Epidermal melanocyte (primary cell): ENCODE measurements around the gene CFAP20.

Experiments
- DNase-seq: peaks from one replicate; pipeline ENCODE4 v3.0.0; 2011; ENCODE audit warnings: low spot score; ENCODE audit not compliant: insufficient read length

The CFAP20 gene

DNA sequence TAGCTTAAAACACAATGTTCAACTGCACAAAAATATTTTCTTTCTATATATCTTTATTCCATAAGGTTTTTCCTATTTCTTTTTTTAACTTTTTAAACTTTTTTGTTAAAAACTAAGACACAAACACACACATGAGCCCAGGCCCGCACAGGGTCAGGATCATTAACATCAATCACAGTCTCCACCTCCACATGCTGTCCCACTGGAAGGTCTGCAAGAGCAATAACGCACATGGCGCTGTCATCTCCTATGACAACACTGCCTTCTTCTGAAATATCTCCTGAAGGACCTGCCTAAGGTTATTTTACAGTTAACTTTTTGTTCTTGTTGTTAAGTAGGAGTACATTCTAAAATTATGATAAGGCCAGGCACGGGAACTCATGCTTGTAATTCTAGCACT is 4.1 kb downstream of the CFAP20 start:
- DNase-seq, result no peak

DNA sequence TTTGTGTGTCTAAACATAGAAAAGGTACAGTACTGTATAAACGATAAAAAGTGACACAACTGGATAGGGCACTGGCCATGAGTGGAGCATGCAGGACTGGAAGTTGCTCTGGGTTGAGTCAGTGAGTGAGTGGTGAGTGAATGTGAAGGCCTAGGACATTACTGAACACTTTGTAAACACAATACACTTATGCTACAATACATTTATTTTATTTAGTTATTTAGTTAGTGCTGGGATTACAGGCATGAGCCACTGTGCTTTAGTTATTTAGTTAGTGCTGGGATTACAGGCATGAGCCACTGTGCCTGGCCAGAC is 4.6 kb downstream of the CFAP20 start:
- no peak for DNase-seq

DNA sequence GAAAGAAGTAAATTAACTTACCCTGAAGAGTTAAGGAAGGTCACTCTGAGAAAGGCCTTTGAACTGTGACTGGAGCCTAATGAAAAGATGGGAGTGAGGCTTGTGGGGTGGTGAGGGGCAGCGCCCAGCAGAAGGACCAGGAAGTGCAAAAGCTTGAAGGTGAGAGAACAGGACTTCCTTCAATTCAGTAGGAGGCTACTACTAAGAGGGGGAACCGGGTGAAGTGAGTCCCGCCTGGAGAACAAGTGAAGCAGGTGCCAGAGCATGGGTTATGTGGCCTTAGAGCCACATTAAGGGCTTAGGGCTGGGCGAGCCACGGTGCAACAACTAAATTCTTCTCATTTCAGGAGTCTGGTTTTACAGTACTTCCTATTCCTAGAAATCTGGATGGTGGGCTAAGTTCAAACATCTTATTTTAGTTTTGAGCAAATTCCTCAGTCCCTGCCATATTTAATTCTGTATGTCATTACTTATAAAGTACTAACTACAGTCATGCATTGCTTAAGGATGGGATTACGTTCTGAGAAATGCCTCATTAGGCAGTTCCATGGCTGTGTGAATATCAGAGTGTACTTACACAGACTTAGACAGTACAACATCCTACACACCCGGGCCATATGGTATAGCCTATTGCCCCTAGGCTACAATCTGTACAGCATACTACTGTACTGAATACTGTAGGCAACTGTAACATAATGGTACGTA is 5.1 kb downstream of the CFAP20 start:
- no peak for DNase-seq

DNA sequence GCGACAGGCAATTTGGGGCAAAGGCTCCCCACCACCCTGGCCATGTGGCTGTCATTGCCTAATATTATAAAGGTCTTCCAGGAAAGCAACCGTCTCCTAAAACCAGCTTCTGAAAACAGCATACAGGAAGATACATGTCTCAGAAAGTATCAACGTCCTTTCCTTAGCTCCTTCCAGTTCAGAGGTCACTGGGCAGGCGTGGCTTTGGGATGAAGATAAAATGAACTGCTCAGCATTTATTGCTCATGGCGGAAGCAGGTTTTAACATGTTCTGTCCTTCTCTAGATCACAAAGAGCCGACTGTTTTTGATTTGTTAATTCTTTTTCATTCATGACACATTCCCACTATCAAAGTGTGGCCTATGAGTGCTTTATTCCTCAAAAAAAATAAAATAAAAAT is 8.0 kb downstream of the CFAP20 start:
- DNase-seq, result no peak

DNA sequence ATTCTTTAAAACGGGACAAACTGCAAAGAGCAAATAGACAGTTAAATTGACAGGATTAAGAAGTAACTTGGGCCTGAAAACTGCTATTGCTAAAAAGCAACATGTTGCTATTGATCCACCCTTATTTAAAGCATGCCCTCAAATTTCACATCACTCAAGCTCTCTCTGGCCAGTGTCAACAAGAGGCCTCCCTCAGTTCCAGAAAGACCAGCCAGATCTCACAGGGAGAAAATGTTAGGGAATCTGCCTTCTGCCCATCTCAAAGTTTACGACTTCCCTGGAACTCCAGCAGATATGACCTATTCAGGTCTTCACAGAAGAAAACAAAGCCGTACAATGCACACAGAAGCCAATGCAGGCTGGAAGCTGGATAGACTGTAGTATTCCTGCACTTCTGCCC is 8.9 kb downstream of the CFAP20 start:
- no peak for DNase-seq

DNA sequence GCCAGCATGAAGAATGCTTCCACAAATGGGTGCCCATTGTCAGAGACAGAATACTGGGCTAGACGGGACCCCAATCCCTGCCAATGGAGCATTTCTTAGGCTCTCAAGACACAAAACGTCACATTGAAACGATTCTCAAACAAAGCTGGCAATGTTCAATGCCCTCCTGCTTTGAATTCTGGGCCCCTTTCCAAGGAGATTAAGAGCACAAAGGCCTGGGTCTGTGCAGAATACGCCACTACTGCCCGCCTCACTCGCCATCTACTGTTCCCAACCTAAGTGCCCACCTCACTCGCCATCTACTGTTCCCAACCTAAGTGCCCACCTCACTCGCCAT is 9.7 kb downstream of the CFAP20 start:
- DNase-seq, result no peak

DNA sequence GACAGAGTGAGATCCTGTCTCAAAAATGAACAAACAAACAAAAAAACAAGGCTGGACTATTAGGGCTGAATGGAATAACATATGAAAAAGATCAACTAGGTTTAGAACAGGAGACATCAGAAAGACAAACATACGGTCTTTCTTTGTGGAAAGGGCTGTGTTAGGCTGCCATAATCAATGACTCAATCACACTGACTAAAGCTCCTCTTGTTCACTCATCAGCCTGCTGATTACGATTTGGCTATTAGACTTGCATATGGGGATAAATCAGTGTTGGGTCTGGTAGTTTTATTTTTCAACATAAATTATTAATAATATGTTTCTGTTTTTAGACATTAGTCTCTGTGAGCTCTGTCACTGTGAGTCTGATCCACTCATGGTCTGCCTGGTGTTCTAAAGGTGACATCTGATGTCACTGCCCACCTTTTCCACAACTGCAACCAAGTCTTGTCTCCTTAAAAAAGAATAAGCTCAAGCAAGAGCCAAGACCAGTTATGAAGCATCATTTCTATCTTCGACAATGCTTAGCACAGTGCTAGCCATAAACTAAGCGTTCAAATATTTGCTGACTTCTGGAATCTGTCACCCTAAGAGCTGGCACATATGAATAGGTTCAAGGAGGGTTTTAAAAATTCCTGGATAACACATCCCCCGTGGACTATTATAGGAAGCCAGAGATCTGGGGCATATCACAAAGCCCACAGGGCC is 10.2 kb downstream of the CFAP20 start:
- DNase-seq, result no peak

DNA sequence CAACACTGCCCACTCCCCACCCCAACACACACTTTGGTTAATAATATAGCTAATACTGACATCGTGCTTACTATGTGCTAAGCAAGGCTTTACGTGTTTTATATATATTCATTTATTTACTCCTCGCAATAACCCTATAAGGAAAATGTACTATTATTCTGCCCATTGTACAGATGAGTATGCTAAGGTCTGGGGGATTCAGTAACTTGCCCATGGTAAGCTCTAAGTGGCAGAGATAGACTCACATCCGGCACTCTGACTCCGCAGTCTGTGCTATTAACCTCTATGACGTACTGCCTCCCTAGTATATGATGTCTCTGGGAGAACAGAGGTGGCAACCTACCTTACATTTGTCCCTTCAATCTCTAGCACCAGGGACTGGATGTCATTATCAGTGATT is 12.7 kb downstream of the CFAP20 start:
- DNase-seq, result no peak

DNA sequence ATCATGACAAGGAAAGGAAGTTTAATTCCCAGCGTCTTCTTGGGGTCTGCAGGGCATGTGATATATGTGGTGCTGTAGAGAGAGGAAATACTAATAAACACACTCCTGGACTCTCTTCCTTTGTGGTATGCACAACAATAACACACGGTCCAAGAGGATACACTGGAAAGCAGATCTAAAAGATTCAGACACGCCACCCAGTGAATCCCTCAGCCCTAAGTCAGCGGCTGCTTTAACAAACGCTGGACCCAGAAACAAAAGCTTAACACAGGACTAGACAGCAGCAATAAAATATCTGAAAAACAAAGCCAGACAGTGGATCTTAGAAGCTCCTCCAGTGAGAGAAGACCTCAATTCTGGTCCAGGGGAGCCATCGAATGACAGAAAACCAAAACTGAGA is 13.1 kb downstream of the CFAP20 start:
- no peak for DNase-seq

DNA sequence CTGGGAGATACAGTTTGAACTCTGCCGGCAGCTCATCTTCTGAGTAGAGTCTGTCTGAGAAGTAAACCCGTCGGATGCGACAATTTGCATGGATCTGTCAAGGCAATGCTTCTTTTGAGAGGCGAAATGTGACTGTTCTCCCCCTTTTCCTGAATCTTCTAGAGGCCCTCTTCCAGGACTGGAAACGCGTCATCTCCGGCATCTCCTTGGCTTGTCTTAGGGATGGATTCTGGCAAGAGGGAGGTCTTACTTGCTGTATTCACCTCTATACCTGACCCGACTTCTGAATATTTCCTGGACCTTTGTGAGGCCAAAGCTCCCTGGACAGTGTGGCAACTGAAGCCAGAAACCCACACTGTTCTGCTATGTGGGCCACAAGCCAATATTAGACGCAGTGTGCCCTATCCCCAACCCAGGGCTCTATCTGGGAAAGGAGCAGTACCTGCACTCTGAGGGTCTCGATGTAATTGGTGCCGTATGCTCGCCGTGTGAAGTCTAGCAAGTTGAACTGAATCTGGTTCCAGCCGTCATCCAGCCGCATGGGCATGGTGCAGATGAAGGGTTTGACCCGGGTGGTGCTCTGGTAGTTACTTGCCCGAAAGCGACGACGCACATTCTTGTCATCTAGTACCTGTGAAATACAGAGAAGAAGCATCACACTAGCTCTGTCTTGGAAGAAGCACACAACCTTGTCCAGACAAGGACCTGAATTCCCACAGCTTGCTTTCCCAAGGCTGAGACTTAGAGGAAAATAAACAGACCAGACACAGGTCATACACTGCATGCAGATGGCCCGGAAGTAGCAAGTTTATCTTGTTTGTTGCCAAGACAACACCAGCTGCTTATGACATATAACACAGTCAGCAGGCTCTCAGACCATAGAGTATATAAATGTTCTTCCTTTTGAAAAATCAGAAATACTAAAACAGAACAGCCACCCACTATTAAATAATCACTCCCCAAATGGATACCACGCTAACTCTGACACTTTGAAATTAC is 14.1 kb downstream of the CFAP20 start:
- DNase-seq, result no peak

DNA sequence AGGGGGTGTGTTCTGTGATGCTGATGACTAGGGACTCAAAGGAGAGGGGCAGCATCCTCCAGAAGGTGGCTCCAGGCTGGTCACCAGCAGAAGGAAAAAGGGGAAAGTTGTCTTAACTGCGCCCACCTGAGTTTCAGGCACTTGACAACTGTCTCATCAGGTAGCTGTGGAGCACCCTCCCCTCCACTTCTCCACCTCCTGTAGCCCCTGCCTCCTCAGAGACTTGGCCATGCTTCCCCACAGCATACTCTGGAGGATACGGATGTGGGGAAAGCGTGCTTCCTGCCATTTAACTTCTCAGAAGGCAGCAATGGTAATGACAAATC is 17.9 kb downstream of the CFAP20 start:
- no peak for DNase-seq

DNA sequence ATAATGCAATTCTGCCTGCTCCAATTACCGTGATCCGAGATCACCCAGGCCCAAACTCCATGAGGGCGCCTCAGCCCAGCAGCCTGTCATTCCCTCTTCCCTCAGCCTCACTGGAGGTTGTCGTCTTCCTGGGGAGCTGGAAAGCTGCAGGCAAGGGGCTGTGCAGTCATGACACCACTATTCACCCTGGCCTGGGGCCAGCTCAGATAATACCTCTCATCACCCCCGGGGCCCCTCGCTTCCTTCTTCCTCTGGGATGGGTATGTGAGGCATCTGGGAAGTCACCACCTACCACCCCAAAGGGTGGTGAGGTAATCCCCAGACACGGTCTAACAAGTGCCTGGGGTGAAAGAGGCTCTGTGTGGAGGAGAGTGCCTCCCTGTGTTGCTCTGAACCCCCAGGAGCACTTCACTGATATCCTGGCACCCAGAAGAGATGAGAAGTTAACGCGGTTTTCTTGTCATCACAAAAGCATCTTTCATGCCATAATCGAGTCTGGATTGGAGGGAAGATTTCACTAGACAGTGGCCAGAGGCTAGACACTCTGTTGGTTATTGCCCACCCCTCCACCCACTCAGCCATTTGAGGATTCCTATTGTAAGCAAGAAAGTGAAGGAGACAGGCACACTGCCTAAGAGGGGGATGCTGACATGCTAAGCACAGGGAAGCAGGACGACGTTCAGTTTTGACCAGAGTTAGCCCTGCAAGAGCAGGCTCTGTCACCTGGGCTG is 18.4 kb downstream of the CFAP20 start:
- DNase-seq, result no peak

DNA sequence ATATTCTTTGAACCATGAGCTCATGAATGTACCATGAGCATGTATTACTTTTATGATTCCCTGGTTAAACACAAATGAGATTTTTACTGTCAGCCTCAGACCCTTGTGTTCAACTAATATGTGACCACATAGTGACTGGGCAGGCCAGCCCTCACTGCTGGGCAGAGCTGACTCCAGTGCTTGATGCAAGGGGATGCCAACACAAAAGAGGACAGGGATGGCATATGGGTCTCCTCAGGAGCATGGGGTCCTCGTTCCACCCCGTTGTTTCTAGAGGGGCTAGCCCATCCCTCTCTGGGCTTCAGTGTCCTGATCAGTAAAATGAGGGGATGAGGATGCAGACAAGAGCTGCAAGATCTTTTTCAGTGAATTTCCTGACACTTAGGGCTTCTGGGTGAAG is 19.3 kb downstream of the CFAP20 start:
- DNase-seq, result no peak

DNA sequence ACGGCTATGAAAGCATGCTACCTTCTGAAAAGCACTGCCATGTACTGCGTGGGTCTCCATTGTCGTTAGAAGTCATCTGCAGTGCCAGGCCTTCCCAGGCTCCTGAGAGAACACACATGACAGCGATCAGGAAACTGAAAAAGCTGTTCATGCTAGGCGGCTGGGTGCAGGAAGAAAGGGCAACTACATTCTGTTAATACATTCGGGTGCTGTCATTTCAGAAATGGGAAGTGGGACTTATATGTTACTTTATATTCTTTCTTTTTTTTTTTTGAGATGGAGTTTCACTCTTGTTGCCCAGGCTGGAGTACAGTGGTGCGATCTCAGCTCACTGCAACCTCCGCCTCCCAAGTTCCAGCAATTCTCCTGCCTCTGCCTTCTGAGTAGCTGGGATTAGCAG is 19.9 kb downstream of the CFAP20 start:
- no peak for DNase-seq

DNA sequence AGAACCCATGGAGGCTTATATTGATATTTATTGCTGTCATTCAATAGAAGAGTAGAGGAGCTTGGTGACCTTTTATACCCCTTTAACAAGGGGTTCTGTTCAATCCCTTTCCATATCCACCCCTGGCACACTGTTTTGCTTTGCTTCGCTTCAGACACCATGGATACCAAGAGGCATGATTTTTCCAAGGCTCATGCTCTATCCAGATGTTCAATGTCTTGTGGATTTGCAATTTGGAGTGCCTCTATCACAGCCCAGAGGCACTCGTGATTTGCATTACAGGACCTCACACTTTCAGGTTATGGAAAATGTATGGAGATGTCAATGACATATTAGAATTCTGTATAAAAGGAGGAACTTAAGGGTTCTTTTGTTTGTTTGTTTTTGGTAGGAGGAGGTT is 21.5 kb downstream of the CFAP20 start:
- DNase-seq, result no peak

DNA sequence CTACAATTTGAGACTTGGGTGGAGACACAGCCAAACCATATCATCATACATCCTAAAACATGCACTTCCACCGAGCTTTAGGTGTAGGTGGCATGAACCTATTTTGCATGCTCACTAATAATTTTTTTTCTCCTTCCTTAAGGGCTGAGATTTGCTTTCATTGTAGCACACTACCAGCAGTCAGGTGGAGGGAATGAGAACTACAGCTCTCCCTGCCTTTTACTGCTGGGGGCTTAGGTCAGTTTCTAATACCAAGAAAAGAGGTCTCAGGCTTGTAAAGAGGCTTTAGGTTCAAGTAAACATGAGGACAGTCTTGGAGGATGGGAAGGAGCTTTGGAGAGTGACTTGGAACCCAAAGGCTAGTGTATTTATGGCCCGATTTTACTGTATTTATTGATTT is 22.0 kb downstream of the CFAP20 start:
- DNase-seq, result no peak

DNA sequence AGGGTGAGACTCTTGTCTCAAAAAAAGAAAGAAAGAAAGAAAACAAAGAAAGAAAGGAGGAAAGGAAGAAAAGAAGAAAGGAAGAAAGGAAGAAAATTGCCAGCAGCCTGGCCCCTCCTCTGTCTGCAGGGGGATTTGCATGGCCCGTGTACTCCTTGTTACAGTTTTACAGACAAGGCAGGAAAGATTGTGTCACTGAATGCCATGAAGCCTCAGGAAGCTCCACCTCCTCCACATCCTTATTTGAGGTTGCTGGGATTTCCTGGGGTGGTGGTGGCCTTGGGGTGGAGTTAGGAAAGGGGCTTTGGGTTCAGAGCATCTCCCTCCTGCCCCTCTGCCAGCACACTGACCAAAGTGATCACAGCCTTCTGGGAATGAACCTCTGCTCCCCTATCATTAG is 23.6 kb downstream of the CFAP20 start:
- DNase-seq, result no peak

DNA sequence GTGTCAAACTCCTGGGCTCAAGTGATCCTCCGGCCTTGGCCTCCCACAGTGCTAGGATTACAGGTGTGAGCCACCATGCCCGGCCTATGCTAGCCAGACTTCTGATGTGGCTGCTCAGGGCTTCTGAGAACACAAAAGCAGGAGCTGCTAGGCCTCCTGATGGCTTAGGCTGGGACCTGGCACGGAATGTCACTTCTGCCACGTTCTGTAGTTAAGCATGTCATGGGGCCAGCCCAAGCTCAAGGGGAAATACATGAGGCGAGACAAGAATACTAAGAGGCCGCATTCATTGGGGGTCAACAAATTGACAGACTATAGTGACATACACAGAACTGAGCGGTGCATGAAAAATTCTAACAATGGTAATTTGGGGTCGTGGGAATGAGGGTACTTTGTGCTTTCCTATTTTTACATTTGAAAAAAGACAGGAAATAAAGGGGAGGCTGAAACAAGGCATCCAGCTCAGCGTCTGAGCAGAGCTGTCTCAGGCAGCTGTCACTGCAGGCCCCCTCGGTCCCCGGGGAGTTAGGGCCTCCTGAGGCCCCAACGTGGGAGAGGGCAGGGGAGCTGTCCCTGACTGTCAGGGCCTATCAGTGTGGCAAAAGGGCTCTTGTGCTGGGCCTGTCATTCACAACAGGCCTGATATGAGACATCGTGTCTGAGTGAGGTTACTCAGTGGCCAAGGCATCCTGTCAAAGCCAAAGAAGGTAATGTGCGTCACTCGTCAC is 26.4 kb downstream of the CFAP20 start:
- no peak for DNase-seq

DNA sequence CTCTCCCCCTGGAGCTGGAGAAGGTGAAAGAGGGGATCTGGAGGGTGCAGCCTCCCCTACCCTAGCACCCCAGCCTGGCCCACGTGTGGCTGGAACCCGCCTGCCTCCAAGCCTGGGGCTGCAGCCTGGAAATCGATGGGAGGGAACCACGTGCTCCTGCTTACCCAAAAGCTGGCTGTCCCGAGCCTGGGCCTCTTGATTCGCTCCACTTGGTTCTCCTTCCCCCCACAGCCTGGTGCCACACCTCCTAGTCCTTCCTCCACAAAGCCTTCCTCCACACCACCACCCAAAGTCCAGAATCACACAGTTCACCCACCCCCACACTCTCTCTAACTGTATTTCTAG is 29.3 kb downstream of the CFAP20 start:
- DNase-seq, result no peak

DNA sequence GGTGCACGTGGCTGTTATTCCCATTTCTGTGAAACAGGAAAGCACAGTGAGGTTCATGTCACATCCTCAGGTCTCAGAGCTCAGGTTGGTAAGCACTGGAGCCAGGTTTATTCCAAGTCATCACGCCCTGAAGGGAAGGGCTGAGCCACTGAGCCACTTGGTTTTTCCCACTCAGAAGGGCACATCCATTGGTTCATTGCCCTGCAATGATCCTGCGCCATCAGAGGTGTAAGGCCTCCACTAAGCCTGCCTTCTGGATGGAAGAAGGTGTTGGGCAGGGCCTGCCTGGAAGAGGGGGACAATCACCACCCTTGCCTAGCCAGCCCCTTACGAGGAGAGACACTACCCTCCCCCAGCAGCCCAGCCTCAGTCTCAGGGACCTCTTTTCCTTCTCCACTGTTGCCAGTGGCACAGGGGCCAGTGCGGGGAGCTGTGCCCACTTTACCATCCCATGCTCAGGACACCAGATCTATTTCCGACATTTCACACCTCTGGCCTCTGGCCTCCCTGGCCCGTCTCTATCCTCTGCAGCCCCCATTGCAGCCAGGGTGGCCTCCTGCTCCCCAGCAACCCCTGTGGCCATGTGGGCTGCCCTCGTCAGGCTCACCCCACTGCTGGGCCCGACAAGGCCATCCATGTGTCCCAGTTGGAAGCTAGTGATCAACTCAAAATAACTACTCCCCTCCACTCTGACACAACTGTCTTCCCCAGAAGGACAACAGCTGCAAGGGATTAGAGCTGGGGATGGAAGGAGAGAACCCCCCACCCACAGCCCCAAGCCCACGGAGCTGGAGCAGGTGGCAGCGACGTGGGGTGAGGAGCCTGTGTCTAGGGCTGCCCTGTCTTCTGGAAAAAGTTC is 29.9 kb downstream of the CFAP20 start:
- no peak for DNase-seq
